HG03558 (cell line): ENCODE results near the gene LRRIQ4.
A peak's percentile ranks its signal among the peaks of the same experiment; 100 is the strongest.

Experiments
- ATAC-seq: cut with Tn5 transposase; IDR thresholded peaks from one replicate; pipeline ENCODE4 v1.9.1; 2021; ENCODE audit warnings: moderate number of reproducible peaks; ENCODE audit not compliant: unreplicated experiment; ENCODE audit errors: extremely low read depth

LRRIQ4 gene

DNA sequence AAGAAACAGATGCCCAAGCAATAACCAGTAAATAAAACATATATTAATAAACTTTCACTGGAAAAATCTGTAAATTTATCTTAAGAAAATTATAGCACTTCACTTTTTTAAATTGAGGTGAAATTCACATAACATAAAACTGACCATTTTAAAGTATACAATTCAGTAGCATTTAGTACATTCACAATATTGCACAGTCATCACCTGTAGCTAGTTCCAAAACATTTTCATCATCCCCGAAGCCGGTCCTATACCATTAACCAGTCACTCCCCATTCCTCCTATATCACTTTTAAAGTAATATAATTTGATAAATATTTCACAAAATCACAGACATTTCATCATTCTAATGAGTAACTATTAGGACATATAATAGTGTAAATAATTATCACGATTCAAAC, 8.0 kb upstream of the LRRIQ4 start:
- ATAC-seq: no peak

DNA sequence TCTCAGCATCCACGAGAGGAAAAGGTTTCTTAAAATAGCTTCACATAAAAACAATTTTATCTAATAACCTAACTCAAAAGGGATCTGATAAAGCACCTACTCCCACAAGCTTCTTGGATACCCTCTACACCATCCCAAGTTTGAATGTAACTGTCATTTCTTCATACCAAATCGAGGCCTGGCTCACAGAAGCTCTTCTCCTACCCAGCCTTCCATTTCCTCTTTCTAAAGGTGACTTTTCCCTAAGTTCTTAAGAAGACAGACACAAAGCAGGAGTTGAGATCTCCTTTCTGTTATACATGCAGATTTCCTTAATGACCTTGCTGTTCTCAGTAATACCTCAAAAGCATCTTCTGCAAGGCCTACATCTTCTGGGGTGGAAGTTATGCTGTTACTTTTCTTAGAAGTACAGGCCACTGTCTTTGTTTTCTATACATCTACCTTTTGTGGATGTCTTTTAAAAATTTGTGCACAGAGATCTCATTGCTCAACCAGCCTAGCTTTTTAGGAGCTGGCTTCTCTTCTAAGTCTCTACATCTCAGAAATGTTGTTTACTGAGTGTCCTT, 3.4 kb upstream of the LRRIQ4 start:
- ATAC-seq: no peak

GRCh38 chr3:169811631-169812331, 889 bp upstream of the LRRIQ4 start:
- no peak for ATAC-seq

DNA sequence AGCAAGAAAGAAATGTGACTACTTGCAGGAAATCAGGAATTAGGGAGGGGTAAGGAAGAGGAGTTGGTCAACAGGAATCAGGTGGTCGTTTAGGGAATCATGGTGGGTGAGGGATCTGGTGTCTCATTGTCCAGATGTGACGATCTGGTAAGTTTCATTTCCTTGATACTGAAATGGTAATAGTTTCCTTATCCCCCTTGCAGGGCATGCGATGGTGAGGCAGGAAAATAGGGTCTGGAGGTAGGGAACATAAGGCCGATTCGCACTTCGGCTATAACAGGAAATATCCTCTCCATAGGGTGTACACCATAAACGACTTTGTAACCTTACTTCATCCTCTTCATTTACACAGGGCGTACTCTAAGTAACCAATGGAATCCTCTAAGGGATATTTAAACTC, 608 bp downstream of the LRRIQ4 start:
- no peak for ATAC-seq

- peak; percentile 85 for ATAC-seq
Measured at GRCh38 chr3:169813757-169814517, 1.3 kb downstream of the LRRIQ4 start.

- ATAC-seq: no peak
Measured at GRCh38 chr3:169815590-169816150, 3.0 kb downstream of the LRRIQ4 start.

DNA sequence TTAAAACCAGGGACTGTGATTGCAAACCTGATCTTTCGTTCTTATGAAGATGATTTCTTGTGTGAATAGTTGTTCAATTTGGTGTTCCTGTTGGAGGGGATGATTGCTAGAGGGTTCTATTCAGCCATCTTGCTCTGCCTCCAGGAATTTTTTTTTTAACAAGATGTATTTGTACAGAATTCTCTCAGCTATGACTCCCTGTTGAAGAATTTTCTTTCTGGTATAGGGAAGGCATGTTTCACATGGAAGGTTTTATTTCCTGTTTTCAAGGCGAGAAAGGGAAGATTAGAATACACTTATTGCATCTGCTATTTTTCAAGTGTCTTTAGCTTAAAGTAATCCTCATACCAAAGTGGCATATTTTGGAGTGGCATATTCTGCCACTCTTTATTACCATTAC, 5.6 kb downstream of the LRRIQ4 start:
- no peak for ATAC-seq

- ATAC-seq: no peak
Measured at GRCh38 chr3:169822091-169822490, 9.4 kb downstream of the LRRIQ4 start.

DNA sequence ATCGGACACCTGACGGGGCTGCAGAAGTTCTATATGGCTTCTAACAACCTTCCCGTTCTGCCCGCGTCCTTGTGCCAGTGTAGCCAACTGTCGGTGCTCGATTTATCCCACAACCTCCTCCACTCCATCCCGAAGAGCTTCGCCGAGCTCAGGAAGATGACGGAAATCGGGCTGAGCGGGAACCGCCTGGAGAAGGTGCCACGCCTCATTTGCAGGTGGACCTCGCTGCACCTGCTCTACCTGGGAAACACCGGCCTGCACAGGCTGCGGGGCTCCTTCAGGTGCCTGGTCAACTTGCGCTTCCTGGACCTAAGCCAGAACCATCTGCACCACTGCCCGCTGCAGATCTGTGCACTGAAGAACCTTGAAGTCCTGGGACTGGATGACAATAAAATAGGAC, 9.9 kb downstream of the LRRIQ4 start:
- no peak for ATAC-seq

GRCh38 chr3:169822983-169823382, 10.3 kb downstream of the LRRIQ4 start:
- ATAC-seq: no peak

DNA sequence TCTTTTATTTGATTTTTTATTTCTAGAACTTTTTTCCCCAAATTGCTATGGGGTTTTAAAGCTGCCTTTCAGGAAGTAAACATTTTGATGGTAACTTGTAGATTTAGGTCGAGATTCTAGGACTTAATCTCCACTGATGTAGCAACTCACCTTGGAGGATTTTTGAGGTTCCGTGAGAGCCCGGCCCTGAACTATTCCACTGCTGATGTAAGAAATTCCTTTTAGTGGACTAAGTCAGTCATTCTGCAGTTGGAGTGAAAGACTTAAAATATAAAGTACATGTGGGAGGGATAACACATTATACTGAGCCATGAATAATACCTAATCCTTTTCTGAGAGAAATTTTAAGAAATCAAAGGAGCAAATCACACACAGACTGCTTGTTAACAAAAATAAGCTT, 12.6 kb downstream of the LRRIQ4 start:
- no peak for ATAC-seq

DNA sequence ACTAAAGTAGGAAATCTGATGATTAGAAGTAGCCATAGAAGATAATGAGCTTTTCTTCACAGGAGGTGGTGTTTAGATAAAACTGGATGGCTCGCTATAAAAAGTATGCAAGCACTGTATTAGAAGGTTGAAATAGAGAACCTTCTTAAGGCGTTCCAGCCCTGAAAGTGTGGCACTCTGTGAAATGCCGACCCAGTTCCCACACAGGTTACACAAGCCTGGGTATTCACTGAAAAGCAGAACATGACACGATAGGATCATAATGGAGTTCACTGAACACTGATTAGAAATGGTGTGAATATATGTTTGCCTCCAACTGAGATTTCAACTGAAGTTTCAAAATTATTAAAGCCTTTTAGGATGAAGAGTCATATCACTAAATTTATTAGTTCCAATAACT, 15.0 kb downstream of the LRRIQ4 start:
- ATAC-seq: no peak

DNA sequence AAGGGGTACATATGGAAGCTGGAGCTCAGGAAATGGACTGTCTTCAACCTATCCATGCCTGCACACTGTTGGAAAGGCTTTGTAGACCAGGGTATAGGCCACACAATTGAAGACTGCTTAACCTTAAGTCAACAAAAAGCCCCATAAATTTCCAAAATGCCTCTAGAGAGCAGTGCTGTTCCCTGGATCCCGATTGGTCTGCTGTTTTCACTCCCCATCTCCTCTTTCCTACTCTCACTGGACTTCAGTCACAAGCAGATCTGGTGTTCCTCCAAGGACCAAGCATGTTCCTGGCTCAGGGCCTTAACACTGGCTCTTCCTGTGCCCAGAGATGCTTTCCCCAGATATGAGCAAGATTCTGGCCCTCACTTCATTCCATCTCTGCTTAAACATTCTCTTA, 22.9 kb downstream of the LRRIQ4 start:
- no peak for ATAC-seq

DNA sequence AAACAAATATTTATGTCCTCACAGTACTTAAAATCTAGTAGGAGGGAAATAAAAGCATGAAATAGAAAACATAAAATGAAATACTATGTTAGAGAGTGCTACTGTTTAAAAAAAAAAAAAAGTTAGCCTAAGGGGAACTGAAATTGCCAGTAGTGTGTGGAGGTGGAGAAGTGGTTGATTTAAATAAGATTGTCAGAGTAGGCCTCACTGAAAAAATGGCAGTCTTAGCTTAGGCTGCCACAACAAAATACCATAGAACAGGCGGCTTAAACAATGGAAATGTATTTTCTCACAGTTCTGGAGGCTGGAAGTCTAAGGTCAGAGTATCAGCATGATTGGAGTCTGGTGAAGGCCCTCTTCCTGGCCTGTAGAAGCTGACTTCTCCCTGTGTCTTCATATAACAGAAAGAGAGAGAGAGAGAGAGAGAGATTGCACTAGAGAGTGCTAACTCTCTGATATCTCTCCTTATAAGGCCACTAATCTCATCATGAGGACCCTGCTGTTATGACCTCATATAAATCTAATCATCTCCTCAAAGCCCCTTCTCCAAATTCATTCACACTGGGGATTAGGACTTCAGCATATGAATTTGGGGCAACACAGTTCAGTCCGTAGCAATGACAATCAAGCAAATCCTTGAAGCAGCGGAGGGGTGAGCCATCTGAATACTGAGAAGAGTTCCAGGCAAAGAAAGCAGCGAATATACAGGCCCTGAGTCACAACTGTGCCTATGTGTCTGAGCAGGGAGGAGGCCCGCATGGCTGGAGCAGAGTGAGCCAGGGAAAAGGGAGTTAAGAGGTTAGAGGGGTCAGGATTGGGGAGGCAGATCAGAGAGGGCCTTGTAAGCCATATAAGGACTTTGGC, 23.6 kb downstream of the LRRIQ4 start:
- ATAC-seq: peak; percentile 74

DNA sequence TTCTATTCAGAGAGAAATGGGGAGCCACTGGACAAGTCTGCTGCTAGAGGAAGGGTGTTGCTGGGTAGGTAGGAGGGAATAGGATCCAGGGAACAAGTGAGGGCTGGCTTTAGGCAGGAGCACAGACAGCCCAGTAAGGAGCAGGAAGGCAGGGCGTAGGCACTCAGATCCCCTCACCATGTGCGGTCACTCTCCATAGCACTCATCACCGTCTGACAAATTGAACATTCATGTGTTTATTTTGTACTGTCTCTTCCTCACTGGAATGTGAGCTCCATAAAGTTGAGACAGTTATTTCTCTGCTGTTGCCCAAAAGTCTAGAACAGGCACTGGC, 24.2 kb downstream of the LRRIQ4 start:
- no peak for ATAC-seq

DNA sequence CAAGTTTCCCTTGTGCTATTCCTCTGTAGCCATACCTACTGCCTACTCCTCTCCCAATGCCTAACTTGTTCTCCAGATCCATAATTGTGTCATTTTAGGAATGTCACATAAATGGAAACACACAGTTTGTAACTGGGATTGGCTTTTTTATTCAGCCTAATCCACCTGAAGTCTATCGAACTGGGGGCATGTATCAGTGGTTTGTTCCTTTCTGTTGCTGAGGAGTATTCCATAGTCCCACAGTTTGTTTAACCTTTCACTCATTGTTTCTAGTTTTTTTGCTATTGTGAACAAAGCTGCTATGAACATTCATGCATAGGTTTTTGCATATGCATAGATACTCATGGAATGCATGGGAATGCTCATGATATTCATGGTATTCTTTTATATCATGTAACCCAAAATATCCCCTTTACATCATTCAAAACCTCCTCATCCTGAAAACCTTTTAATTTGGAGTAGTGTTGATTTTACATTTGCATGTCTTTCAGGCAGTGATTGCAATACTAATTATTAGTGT, 25.9 kb downstream of the LRRIQ4 start:
- ATAC-seq: no peak

DNA sequence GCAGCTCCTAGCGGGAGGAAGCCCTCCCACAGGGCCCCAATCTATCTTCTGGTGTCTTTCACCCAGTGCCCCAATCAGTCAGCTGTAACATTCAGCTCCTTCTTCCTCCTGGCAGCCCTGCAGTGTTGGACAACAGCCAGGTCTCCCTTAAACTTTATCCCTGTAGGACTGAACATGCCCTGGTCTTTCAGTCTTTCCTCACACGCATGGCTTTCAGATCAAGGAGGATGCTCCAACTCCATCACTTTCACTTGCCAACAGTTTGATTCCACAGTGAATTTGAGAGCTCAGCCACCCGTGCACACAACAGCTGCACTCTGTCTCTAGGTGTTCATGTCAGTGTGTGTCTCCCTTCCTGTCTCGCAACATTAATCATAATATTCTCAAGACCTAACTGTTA, 28.5 kb downstream of the LRRIQ4 start:
- ATAC-seq: no peak

DNA sequence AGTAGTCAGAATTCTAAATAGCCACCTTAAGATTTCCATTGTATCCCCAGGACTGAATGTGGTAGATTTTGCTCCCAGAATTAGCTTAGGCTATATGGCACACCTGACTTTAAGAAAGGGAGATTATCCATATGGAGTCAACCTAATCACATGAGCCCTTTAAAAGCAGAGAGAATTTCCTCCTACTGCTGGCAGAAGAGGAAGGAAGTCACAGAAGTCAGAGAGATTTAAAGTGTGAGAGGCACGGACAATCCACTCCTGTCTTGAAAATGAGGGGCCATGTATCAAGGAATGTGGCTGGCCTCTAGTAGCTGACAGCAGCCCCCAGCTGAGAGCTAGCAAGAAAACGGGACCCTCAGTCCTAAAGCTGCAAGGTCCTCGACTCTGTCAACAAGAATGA, 30.3 kb downstream of the LRRIQ4 start:
- ATAC-seq: no peak

DNA sequence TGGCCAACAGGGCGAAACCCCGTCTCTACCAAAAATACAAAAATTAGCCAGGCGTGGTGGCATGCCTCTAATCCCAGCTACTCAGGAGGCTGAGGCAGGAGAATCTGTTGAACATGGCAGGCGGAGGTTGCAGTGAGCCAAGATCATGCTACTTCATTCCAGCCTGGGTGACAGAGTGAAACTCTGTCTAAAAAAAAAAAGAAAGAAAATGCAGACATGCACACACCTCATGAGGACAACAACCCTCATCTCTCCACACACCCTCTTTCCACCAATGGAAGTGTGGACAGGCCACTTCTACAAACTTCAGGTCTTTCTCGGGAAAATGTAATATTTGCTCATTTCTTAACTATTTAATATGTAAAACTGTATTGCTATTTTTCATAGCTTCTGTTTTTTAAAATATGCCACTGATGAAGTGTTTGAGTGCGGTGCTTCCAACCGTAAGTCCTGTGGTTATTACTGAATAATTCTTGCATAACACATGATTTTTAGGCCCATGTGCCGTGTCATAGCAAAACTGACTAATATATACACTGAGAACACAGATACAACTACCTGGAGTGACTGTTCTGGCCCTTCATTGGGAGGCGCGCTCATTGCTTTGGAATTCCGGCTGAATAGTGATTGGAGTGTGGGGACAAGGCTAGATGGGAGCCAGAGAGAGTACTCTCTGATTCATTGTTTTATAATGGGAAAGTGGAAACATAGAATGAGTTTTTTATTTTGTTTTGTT, 34.0 kb downstream of the LRRIQ4 start:
- ATAC-seq: peak; percentile 89

- no peak for ATAC-seq
Measured at GRCh38 chr3:169847896-169848295, 35.2 kb downstream of the LRRIQ4 start.
